SK-N-SH (cell line): ENCODE measurements around the gene FCHSD2. TPM values are rescaled to one million over a fixed set of nuclear protein-coding genes. Genes with fewer than 3 reads are reported as not detected.

Experiments used
- CTCF ChIA-PET: fragments of 300-600, 350-600 bp; formaldehyde crosslinking; extraction: SDS; loops from one replicate; lab custom pipeline; 2021; lab: Yijun Ruan, JAX
- POLR2A ChIA-PET: fragments of 350-600 bp; sonication (Branson Sonifier 250); formaldehyde crosslinking; extraction: SDS; loops from one replicate; lab custom pipeline; 2020; ENCODE audit warnings: antibody characterized with exemption, inconsistent platforms; lab: Yijun Ruan, JAX
- DNase-seq: peaks from one replicate; pipeline ENCODE4 v3.0.0; 2012
- H2AFZ ChIP-seq: fragments of 200-600 bp; sonication (generic); 2 replicates; pipeline ENCODE4 v1.8.1; 2016; ENCODE audit warnings: antibody characterized with exemption, mild to moderate bottlenecking, low read depth
- H3F3A ChIP-seq: fragments of 200-600 bp; sonication (generic); replicated peaks from 2 replicates; pipeline ENCODE3; 2016; ENCODE audit warnings: antibody characterized with exemption, mild to moderate bottlenecking; ENCODE audit not compliant: insufficient read depth
- H3K27ac ChIP-seq, 2 experiments: fragments of 200-500 bp in 1 of 2; fragments of 200-600 bp in 1 of 2; sonication (Bioruptor generic) in 1 of 2; sonication (generic), shearing (Covaris generic) in 1 of 2; 2 replicates each; pipeline versions ENCODE4 v1.5.1 to v1.6.1; 2014 to 2016; ENCODE audit warnings: low read depth in 2 of 2, inconsistent platforms in 1 of 2, low read length in 1 of 2, mild to moderate bottlenecking in 1 of 2, mixed read lengths in 1 of 2
- H3K27me3 ChIP-seq: fragments of 200-600 bp; sonication (generic), shearing (Covaris generic); 2 replicates; pipeline ENCODE4 v1.6.1; 2016; ENCODE audit warnings: mixed run types; ENCODE audit not compliant: insufficient read depth
- H3K36me3 ChIP-seq, 2 experiments: fragments of 200-500 bp in 1 of 2; fragments of 200-600 bp in 1 of 2; sonication (Bioruptor generic) in 1 of 2; sonication (generic) in 1 of 2; replicated peaks in 1 of 2; 2 replicates each; pipeline versions ENCODE3 to v1.5.1; 2014 to 2016; ENCODE audit warnings: low read length in 1 of 2, mild to moderate bottlenecking in 1 of 2; ENCODE audit not compliant: insufficient read depth in 2 of 2, control insufficient read depth in 1 of 2
- H3K4me1 ChIP-seq, 2 experiments: fragments of 200-500 bp in 1 of 2; fragments of 200-600 bp in 1 of 2; sonication (Bioruptor generic) in 1 of 2; sonication (generic), shearing (Covaris generic) in 1 of 2; 2 replicates each; pipeline versions ENCODE4 v1.5.1 to v1.6.1; 2014 to 2016; ENCODE audit warnings: low read depth in 1 of 2, low read length in 1 of 2, mixed run types in 1 of 2; ENCODE audit not compliant: insufficient read depth in 2 of 2, control insufficient read depth in 1 of 2
- H3K4me2 ChIP-seq: fragments of 200-600 bp; sonication (generic), shearing (Covaris generic); 2 replicates; pipeline ENCODE4 v1.6.1; 2017; ENCODE audit warnings: mixed run types
- H3K4me3 ChIP-seq, 2 experiments: fragments of 200-500 bp in 1 of 2; fragments of 200-600 bp in 1 of 2; sonication (Bioruptor generic) in 1 of 2; sonication (generic), shearing (Covaris generic) in 1 of 2; 2 replicates each; pipeline versions ENCODE4 v1.5.1 to v1.8.1; 2014 to 2016; ENCODE audit warnings: low read depth in 2 of 2, inconsistent platforms in 1 of 2, low read length in 1 of 2, mild to moderate bottlenecking in 1 of 2, mixed read lengths in 1 of 2, moderate library complexity in 1 of 2
- H3K79me2 ChIP-seq: fragments of 200-600 bp; sonication (generic); 2 replicates; pipeline ENCODE4 v1.8.1; 2017; ENCODE audit warnings: mild to moderate bottlenecking; ENCODE audit not compliant: insufficient read depth
- H3K9ac ChIP-seq: fragments of 200-600 bp; sonication (generic); 2 replicates; pipeline ENCODE4 v1.6.1; 2017; ENCODE audit warnings: mixed run types
- H3K9me2 ChIP-seq: fragments of 200-600 bp; sonication (generic); 2 replicates; pipeline ENCODE4 v1.6.1; 2017; ENCODE audit warnings: mixed run types
- H3K9me3 ChIP-seq: fragments of 200-600 bp; sonication (generic); 2 replicates; pipeline ENCODE4 v1.6.1; 2017; ENCODE audit warnings: mixed run types, mild to moderate bottlenecking, moderate library complexity
- H4K20me1 ChIP-seq: fragments of 200-600 bp; sonication (generic); 2 replicates; pipeline ENCODE4 v1.6.1; 2017; ENCODE audit warnings: mild to moderate bottlenecking, mixed run types; ENCODE audit not compliant: insufficient read depth
- ELF1 ChIP-seq: IDR thresholded peaks from 2 replicates; pipeline ENCODE4 v1.4.0; 2012
- EP300 ChIP-seq, 2 experiments: IDR thresholded peaks; 2 replicates each; pipeline versions ENCODE4 v1.4.0 to v1.6.1; 2012; ENCODE audit warnings: borderline replicate concordance in 1 of 2, low read depth in 1 of 2, low read length in 1 of 2
- EZH2phosphoT487 ChIP-seq: fragments of 200-600 bp; sonication (generic); IDR thresholded peaks from 2 replicates; pipeline ENCODE4 v1.6.1; 2017; ENCODE audit warnings: low read depth, mixed run types, mild to moderate bottlenecking, antibody characterized with exemption, moderate library complexity, borderline replicate concordance
- FOXM1 ChIP-seq: IDR thresholded peaks from 2 replicates; pipeline ENCODE4 v1.4.0; 2012; ENCODE audit warnings: low read depth, mild to moderate bottlenecking
- GATA2 ChIP-seq: sonication (generic); formaldehyde crosslinking; IDR thresholded peaks from 2 replicates; pipeline ENCODE4 v1.5.0; 2020; ENCODE audit warnings: mild to moderate bottlenecking, missing genetic modification reagents
- JUND ChIP-seq: IDR thresholded peaks from 2 replicates; pipeline ENCODE4 v1.4.0; 2012
- MEF2A ChIP-seq: IDR thresholded peaks from 2 replicates; pipeline ENCODE4 v1.4.0; 2012; ENCODE audit warnings: low read depth, borderline replicate concordance
- NFIC ChIP-seq: IDR thresholded peaks from 2 replicates; pipeline ENCODE4 v1.4.0; 2012; ENCODE audit warnings: borderline replicate concordance
- NRF1 ChIP-seq: IDR thresholded peaks from 2 replicates; pipeline ENCODE4 v1.6.1; 2012; ENCODE audit warnings: low read depth, mild to moderate bottlenecking, low read length
- RFX5 ChIP-seq: IDR thresholded peaks from 2 replicates; pipeline ENCODE4 v1.6.1; 2012; ENCODE audit warnings: mild to moderate bottlenecking, improper control_type of control experiment, low read length
- RXRA ChIP-seq: IDR thresholded peaks from 2 replicates; pipeline ENCODE4 v1.4.0; 2012; ENCODE audit warnings: low read depth, mild to moderate bottlenecking, borderline replicate concordance
- SIN3A ChIP-seq: IDR thresholded peaks from 2 replicates; pipeline ENCODE4 v1.6.1; 2012; ENCODE audit warnings: low read depth, mild to moderate bottlenecking, low read length, moderate library complexity, borderline replicate concordance
- TCF12 ChIP-seq: IDR thresholded peaks from 2 replicates; pipeline ENCODE4 v1.4.0; 2012
- USF1 ChIP-seq: IDR thresholded peaks from 2 replicates; pipeline ENCODE4 v1.4.0; 2012; ENCODE audit warnings: low read depth, borderline replicate concordance
- YY1 ChIP-seq: IDR thresholded peaks from 2 replicates; pipeline ENCODE4 v1.4.0; 2012; ENCODE audit warnings: low read depth, mild to moderate bottlenecking
- WGBS: methylation state at CpG from one replicate; pipeline ENCODE4 v1.1.6; 2017; ENCODE audit warnings: low lambda C conversion rate; 5-methylcytosine and 5-hydroxymethylcytosine counted together
- polyA plus RNA-seq, 3 experiments: library from polyadenylated mRNA; depleted of rRNA; stranded (reverse); fragments of >200 nt; gene quantifications; 2 replicates each; pipeline ENCODE4 v1.2.3, GENCODE V29; 2012
- TF ChIP-seq, protein P1 (sequence below): IDR thresholded peaks from 2 replicates; pipeline ENCODE4 v1.6.1; 2012; ENCODE audit warnings: mild to moderate bottlenecking, low read depth, low read length, moderate library complexity
- TF ChIP-seq, protein P2 (sequence below): fragments of 200-600 bp; sonication (generic); IDR thresholded peaks from 2 replicates; pipeline ENCODE4 v1.6.1; 2017; ENCODE audit warnings: antibody characterized with exemption, mild to moderate bottlenecking, moderate library complexity

Gene FCHSD2
- polyA plus RNA-seq, 1 of the 3 experiments (the other 2 are of a cell fraction), result 10.4 TPM

DNA sequence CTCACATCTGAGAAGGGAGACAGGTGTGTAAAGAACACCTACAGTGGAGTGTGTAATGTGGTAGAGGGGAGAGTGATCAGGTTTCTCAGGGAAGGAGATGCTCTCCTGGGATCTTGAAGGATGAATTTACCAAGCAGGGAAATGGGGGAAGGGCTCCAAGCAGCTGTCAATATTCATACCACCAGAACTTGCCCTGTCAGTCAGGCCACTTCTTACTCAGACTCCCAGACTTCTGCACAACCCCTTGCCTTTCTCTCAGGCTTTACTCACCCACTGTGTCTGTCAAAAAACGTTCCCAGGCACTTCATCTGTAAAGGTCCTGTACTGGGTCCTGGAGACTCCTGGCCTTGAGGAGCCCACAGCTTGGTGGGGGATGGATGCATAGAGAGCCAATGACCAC, 14.0 kb upstream of the FCHSD2 start:
- Histone ChIP-seq H3K79me2 (no peaks in the 10 kb centered on the region), H3K36me3 (no peaks in the 10 kb centered on the region), H3F3A (no peaks in the 10 kb centered on the region), H3K4me3 (no peak overlapping the region), H3K9me3 (no peaks in the 10 kb centered on the region), H3K4me1 (peaks cover 9 to 25% of the 10 kb centered on the region in 2 experiments; a peak in 2 of 4 replicates), H3K27me3 (no peaks in the 10 kb centered on the region), H3K4me2 (no peak overlapping the region), H2AFZ (no peak overlapping the region)
- POLR2A ChIA-PET, result no interaction called here
- CTCF ChIA-PET, result interaction anchor here (0.9 to 8.0 kb wide), 6 partner anchors 10 to 504 kb away, joined by 3 to 63 read pairs (median 3); partner anchors contain the start of gene FCHSD2
- 40% methylated on average over 1 of the region's 1 CpG for WGBS
- DNase-seq, result no peak
- no peak for TF ChIP-seq GATA2
- TF ChIP-seq, all 33 proteins: peak for 0
- H3K9ac ChIP-seq, result no peak overlapping the region
- H4K20me1 ChIP-seq, result no peaks in the 10 kb centered on the region
- no peak overlapping the region for H3K27ac ChIP-seq
- H3K9me2 ChIP-seq, result no peaks in the 10 kb centered on the region

DNA sequence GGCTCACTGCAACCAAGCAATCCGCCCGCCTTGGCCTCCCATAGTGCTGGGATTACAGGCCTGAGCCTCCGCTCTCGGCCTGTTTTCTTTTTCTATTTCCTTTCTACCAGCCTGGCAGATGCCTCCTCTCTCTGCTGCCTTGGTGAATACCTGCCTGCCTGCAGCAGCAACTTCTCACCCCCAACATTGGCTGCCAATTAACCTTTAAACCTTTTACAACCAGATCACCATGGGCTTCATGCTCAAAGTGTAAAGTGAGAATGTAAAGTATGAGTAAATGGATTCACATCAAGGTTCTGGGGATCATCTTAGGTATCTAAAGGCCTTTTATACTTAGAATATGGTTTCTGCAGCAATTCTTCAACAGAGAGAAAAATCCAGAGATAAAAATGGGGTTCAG, 13.0 kb upstream of the FCHSD2 start:
- H3K4me1 ChIP-seq, result peaks cover 9 to 24% of the 10 kb centered on the region in 2 experiments; a peak in 2 of 4 replicates
- H3K79me2 ChIP-seq, result no peaks in the 10 kb centered on the region
- H3F3A ChIP-seq, result no peaks in the 10 kb centered on the region
- no peaks in the 10 kb centered on the region for H4K20me1 ChIP-seq
- ChIA-PET POLR2A (no interaction called here), CTCF (interaction anchor here (0.9 kb wide), 1 partner anchor 9 kb away, joined by 3 read pairs; no protein-coding TSS in a partner anchor)
- no peaks in the 10 kb centered on the region for H3K9me2 ChIP-seq
- H2AFZ ChIP-seq, result no peak overlapping the region
- 96% methylated on average over 4 of the region's 4 CpGs for whole genome bisulfite sequencing
- H3K36me3 ChIP-seq, result no peaks in the 10 kb centered on the region
- no peaks in the 10 kb centered on the region for H3K9me3 ChIP-seq
- no peaks in the 10 kb centered on the region for H3K27me3 ChIP-seq
- H3K9ac ChIP-seq, result no peak overlapping the region
- H3K4me3 ChIP-seq, result no peak overlapping the region
- H3K4me2 ChIP-seq, result no peak overlapping the region
- H3K27ac ChIP-seq, result no peak overlapping the region
- no peak for TF ChIP-seq ELF1
- DNase-seq, result no peak

- H3K27ac ChIP-seq, result no peak overlapping the region
- no peak for DNase-seq
- H3K9me2 ChIP-seq, result no peaks in the 10 kb centered on the region
- POLR2A ChIA-PET, result no interaction called here
- no peaks in the 10 kb centered on the region for H3K27me3 ChIP-seq
- no peak overlapping the region for H3K4me2 ChIP-seq
- H3K4me3 ChIP-seq, result no peak overlapping the region
- no peak overlapping the region for H3K9ac ChIP-seq
- H3F3A ChIP-seq, result no peaks in the 10 kb centered on the region
- H3K79me2 ChIP-seq, result no peaks in the 10 kb centered on the region
- H3K4me1 ChIP-seq, result peaks cover 9 to 16% of the 10 kb centered on the region in 2 experiments; a peak in 2 of 4 replicates
- H4K20me1 ChIP-seq, result no peaks in the 10 kb centered on the region
- 60% methylated on average over 2 of the region's 3 CpGs for whole genome bisulfite sequencing
- no peaks in the 10 kb centered on the region for H3K9me3 ChIP-seq
- H3K36me3 ChIP-seq, result no peaks in the 10 kb centered on the region
- no peak overlapping the region for H2AFZ ChIP-seq
- CTCF ChIA-PET, result interaction anchor here (0.6 to 1.0 kb wide), 3 partner anchors 11 to 319 kb away, joined by 3 to 4 read pairs (median 4); no protein-coding TSS in a partner anchor
- TF ChIP-seq JUND (no peak), SIN3A (no peak), USF1 (no peak), RXRA (no peak), NRF1 (no peak), RFX5 (no peak), NFIC (no peak), EZH2phosphoT487 (no peak), MEF2A (no peak), TCF12 (no peak), FOXM1 (no peak), EP300 (IDR thresholded peaks at IDR 0.05; ENCODE audit: borderline replicate concordance in 1 of 2, low read depth in 1 of 2, low read length in 1 of 2) (no peak), YY1 (no peak), GATA2 (no peak)
- TF ChIP-seq, protein P1, sequence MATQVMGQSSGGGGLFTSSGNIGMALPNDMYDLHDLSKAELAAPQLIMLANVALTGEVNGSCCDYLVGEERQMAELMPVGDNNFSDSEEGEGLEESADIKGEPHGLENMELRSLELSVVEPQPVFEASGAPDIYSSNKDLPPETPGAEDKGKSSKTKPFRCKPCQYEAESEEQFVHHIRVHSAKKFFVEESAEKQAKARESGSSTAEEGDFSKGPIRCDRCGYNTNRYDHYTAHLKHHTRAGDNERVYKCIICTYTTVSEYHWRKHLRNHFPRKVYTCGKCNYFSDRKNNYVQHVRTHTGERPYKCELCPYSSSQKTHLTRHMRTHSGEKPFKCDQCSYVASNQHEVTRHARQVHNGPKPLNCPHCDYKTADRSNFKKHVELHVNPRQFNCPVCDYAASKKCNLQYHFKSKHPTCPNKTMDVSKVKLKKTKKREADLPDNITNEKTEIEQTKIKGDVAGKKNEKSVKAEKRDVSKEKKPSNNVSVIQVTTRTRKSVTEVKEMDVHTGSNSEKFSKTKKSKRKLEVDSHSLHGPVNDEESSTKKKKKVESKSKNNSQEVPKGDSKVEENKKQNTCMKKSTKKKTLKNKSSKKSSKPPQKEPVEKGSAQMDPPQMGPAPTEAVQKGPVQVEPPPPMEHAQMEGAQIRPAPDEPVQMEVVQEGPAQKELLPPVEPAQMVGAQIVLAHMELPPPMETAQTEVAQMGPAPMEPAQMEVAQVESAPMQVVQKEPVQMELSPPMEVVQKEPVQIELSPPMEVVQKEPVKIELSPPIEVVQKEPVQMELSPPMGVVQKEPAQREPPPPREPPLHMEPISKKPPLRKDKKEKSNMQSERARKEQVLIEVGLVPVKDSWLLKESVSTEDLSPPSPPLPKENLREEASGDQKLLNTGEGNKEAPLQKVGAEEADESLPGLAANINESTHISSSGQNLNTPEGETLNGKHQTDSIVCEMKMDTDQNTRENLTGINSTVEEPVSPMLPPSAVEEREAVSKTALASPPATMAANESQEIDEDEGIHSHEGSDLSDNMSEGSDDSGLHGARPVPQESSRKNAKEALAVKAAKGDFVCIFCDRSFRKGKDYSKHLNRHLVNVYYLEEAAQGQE, result no peak
- TF ChIP-seq, protein P2, sequence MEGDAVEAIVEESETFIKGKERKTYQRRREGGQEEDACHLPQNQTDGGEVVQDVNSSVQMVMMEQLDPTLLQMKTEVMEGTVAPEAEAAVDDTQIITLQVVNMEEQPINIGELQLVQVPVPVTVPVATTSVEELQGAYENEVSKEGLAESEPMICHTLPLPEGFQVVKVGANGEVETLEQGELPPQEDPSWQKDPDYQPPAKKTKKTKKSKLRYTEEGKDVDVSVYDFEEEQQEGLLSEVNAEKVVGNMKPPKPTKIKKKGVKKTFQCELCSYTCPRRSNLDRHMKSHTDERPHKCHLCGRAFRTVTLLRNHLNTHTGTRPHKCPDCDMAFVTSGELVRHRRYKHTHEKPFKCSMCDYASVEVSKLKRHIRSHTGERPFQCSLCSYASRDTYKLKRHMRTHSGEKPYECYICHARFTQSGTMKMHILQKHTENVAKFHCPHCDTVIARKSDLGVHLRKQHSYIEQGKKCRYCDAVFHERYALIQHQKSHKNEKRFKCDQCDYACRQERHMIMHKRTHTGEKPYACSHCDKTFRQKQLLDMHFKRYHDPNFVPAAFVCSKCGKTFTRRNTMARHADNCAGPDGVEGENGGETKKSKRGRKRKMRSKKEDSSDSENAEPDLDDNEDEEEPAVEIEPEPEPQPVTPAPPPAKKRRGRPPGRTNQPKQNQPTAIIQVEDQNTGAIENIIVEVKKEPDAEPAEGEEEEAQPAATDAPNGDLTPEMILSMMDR, result no peak
These were observed 12.1 kb upstream of the FCHSD2 start for GRCh38 chr11:73154178-73154577.
